OCI-M2 (cell line): ENCODE results near the gene VAV2.

ENCODE experiments used
- DNase-seq: peaks from one replicate; lab custom pipeline; 2025; ENCODE audit not compliant: unreplicated experiment; lab: John Stamatoyannopoulos, UW

The VAV2 gene

GRCh38 chr9:133717113-133718031 lies 274.8 kb downstream of the VAV2 start:
- no peak for DNase-seq

GRCh38 chr9:133716564-133717112 lies 275.5 kb downstream of the VAV2 start:
- no peak for DNase-seq

DNA sequence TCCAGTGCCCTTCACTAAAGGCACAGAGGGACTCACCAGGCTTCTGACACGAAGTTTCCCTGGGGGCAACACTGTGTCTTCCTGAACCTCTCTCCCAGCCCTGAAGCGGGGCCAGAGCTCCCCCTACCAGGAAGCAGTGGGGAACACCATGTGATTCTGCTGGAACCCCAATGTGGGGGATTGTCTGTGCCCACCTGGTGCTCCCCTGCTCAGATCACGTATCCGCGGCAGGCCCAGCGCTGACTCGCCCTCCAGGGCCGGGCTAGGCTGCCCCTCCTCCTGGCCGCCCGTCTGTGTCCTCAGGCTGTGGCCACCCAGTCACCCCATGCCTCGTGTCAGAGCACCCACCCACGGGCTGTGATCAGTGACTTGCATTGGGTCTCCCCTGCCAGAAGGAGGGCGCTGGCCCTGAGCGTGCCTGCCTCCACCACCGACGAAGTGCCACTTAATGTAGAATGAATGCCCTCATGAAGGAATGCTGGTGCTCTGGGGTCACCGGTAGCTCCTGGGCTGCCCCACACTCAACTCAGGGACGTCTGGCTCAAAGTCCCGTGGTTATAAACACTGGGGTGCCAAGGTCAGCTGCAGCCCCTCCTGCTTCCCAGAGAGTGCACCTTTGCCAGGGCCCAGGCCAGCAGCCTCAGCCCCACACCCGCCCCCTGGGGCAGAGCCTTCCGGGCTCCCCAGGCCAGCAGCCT lies 276.1 kb downstream of the VAV2 start:
- DNase-seq: no peak

GRCh38 chr9:133715295-133715865 lies 276.7 kb downstream of the VAV2 start:
- DNase-seq: no peak

- DNase-seq: no peak
These were observed 277.4 kb downstream of the VAV2 start for GRCh38 chr9:133714606-133715294.

- no peak for DNase-seq
These were observed 278.1 kb downstream of the VAV2 start for GRCh38 chr9:133713960-133714495.

GRCh38 chr9:133713150-133713959 lies 278.8 kb downstream of the VAV2 start:
- no peak for DNase-seq

GRCh38 chr9:133712221-133713100 lies 279.7 kb downstream of the VAV2 start:
- no peak for DNase-seq
